Adrenal gland (tissue), 12 donors: Measurements from ENCODE around the gene NUP98. TPM values are rescaled to one million over a fixed set of nuclear protein-coding genes. Genes with fewer than 3 reads are reported as not detected.

ENCODE experiments used
- DNase-seq, 7 donors: peaks; one replicate each; pipeline ENCODE4 v3.0.0-alpha.2; 2019 to 2020
- H3K27ac ChIP-seq, 5 donors: fragments of 200-600 bp; sonication (generic) in 4 of 5; 1 replicate in 3 of 5; 2 replicates in 2 of 5; pipeline versions ENCODE4 v1.5.1 to v1.8.0; 2016 to 2020; ENCODE audit warnings: mild to moderate bottlenecking in 1 of 5
- H3K27me3 ChIP-seq: fragments of 200-600 bp; 2 replicates; pipeline ENCODE4 v1.8.0; 2021
- H3K36me3 ChIP-seq, 2 donors: fragments of 200-600 bp; replicated peaks in 1 of 2; 1 replicate in 1 of 2; 2 replicates in 1 of 2; pipeline versions ENCODE4 v1.5.1 to v1.8.0; 2018 to 2022
- H3K4me1 ChIP-seq, 2 donors: fragments of 200-600 bp; replicated peaks in 1 of 2; 1 replicate in 1 of 2; 2 replicates in 1 of 2; pipeline versions ENCODE4 v1.5.1 to v1.8.0; 2018 to 2021
- H3K4me3 ChIP-seq, 4 donors: fragments of 200-600 bp; sonication (generic) in 3 of 4; one replicate each; pipeline ENCODE4 v1.5.1; 2016 to 2018
- H3K9me3 ChIP-seq, 3 donors: fragments of 200-600 bp; sonication (generic) in 1 of 3; replicated peaks in 1 of 3; 1 replicate in 2 of 3; 2 replicates in 1 of 3; pipeline versions ENCODE4 v1.5.1 to v1.8.0; 2016 to 2021
- POLR2A ChIP-seq, 2 donors: fragments of 450-650 bp; IDR thresholded peaks; one replicate each; pipeline ENCODE4 v1.6.1; 2017; ENCODE audit warnings: antibody characterized with exemption in 2 of 2, mild to moderate bottlenecking in 2 of 2, moderate library complexity in 1 of 2
- WGBS, 4 donors: extraction: QIAGEN DNeasy Blood & Tissue Kit in 2 of 4; methylation state at CpG; one replicate each; pipeline versions ENCODE4 v1.1.5 to v1.1.7; 2013 to 2017; 5-methylcytosine and 5-hydroxymethylcytosine counted together
- intact Hi-C, 2 donors: fragments of 100-400 bp; cut with DNase I; formaldehyde crosslinking; loops; one replicate each; pipeline versions ENCODE4 v1.14.1 to v1.15.0; 2022 to 2023
- polyA plus RNA-seq, 3 donors: library from polyadenylated mRNA; stranded (reverse); fragments of 200-250 nt in 2 of 3; fragments of 350-450 nt in 1 of 3; fragmentation: Illumina TruSeq in 1 of 3; extraction: RNeasy Lipid Tissue Mini Kit (QIAGEN cat#74804) in 1 of 3; gene quantifications; one replicate each; pipeline ENCODE4 v1.2.3, GENCODE V29; 2013 to 2014
- total RNA-seq, 9 donors: library from RNA; depleted of rRNA in 4 of 9; stranded (reverse); fragments of >200 nt in 4 of 9; fragments of 120-200 nt in 1 of 9; fragmentation: NEBNext Ultra II Directional in 1 of 9; extraction: Animal tissue kit (Norgen Biotek cat#: 25700) in 1 of 9; gene quantifications; one replicate each; pipeline versions ENCODE4 v1.1.0 to v1.2.4, GENCODE V29; 2013 to 2023
- TF ChIP-seq, protein P1 (sequence below), 6 experiments: fragments of 450-650 bp in 4 of 6; fragments of 200-600 bp in 2 of 6; sonication (generic) in 1 of 6; IDR thresholded peaks; 1 replicate in 5 of 6; 2 replicates in 1 of 6; pipeline versions ENCODE4 v1.5.1 to v1.8.0; 2016 to 2021; ENCODE audit warnings: antibody characterized with exemption in 6 of 6, mild to moderate bottlenecking in 2 of 6, moderate library complexity in 1 of 6
- donor health status: healthy with polysubstance abuse.
- donor health status: Bipolar disorder and iron deficiency.
- donor health status: DM: yes; HTN: yes; CAD: no.
- donor health status: DM: no; HTN: no; CAD: no.
- donor health status: DM: no; HTN: no; CAD: no.
- donor health status: DM: yes; HTN: yes; CAD: no.

Gene NUP98
- total and polyA plus RNA-seq, 12 donors = 14.6 to 226 (median 56.9) TPM

DNA sequence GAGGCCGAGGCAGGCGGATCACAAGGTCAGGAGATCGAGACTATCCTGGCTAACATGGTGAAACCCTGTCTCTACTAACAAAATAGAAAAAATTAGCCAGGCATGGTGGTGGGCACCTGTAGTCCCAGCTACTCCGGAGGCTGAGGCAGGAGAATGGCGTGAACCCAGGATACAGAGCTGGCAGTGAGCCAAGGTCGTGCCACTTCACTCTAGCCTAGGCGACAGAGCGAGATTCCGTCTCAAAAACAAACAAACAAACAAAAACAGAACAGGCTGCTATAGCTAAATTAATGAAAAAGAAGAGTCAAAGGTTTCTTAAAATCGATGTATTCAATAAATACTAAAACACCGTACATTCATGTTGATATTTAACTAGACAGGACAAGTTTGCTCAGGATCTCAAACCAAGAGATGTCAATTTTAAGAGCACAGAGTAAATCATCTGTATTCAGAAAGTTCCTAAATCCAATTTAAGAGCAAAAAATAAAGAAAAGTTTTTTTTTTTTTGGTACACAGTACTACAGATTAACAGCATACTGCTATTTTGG is 59.9 kb downstream of the NUP98 start:
- peak in 2 of 7 donors; percentile 16 to 20 for DNase-seq
- TF ChIP-seq, protein P1, sequence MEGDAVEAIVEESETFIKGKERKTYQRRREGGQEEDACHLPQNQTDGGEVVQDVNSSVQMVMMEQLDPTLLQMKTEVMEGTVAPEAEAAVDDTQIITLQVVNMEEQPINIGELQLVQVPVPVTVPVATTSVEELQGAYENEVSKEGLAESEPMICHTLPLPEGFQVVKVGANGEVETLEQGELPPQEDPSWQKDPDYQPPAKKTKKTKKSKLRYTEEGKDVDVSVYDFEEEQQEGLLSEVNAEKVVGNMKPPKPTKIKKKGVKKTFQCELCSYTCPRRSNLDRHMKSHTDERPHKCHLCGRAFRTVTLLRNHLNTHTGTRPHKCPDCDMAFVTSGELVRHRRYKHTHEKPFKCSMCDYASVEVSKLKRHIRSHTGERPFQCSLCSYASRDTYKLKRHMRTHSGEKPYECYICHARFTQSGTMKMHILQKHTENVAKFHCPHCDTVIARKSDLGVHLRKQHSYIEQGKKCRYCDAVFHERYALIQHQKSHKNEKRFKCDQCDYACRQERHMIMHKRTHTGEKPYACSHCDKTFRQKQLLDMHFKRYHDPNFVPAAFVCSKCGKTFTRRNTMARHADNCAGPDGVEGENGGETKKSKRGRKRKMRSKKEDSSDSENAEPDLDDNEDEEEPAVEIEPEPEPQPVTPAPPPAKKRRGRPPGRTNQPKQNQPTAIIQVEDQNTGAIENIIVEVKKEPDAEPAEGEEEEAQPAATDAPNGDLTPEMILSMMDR (IDR thresholded peaks at IDR 0.05) = no peak
- no peak for TF ChIP-seq POLR2A (IDR thresholded peaks at IDR 0.05)
- peaks cover 0 to 4% of the 10 kb centered on the region in 2 donors for H3K4me1 ChIP-seq
- intact Hi-C loops = no loop called here
- WGBS, 4 donors = 80 to 84% (median 83%) methylated on average over 11 of the region's 11 CpGs
- H3K27me3 ChIP-seq = no peaks in the 10 kb centered on the region
- H3K4me3 ChIP-seq = no peak overlapping the region
- no peaks in the 10 kb centered on the region for H3K9me3 ChIP-seq
- no peak overlapping the region for H3K27ac ChIP-seq
- H3K36me3 ChIP-seq = peaks cover 0 to 68% of the 10 kb centered on the region in 2 donors

GRCh38 chr11:3736816-3737215 is 60.5 kb downstream of the NUP98 start:
- TF ChIP-seq POLR2A (IDR thresholded peaks at IDR 0.05) = no peak
- TF ChIP-seq, protein P1 (IDR thresholded peaks at IDR 0.05) = no peak
- intact Hi-C loops = no loop called here
- H3K4me1 ChIP-seq = peaks cover 0 to 4% of the 10 kb centered on the region in 2 donors

GRCh38 chr11:3735827-3736226 is 61.5 kb downstream of the NUP98 start:
- Histone ChIP-seq H3K27ac (no peak overlapping the region), H3K9me3 (no peaks in the 10 kb centered on the region), H3K4me1 (peaks cover 0 to 4% of the 10 kb centered on the region in 2 donors), H3K27me3 (no peaks in the 10 kb centered on the region), H3K4me3 (no peak overlapping the region), H3K36me3 (peaks cover 0 to 69% of the 10 kb centered on the region in 2 donors)
- intact Hi-C loops = no loop called here
- no peak for DNase-seq
- no peak for TF ChIP-seq POLR2A (IDR thresholded peaks at IDR 0.05)
- TF ChIP-seq, protein P1 (IDR thresholded peaks at IDR 0.05) = no peak
- 95 to 99% (median 97%) methylated on average over 4 of the region's 4 CpGs for WGBS, 4 donors

More at GRCh38 chr11:3736816-3737215, 60.5 kb downstream of the NUP98 start:
- Histone ChIP-seq H3K27ac (no peak overlapping the region), H3K9me3 (no peaks in the 10 kb centered on the region), H3K4me3 (no peak overlapping the region), H3K27me3 (no peaks in the 10 kb centered on the region), H3K36me3 (peaks cover 0 to 68% of the 10 kb centered on the region in 2 donors)
- DNase-seq = no peak

DNA sequence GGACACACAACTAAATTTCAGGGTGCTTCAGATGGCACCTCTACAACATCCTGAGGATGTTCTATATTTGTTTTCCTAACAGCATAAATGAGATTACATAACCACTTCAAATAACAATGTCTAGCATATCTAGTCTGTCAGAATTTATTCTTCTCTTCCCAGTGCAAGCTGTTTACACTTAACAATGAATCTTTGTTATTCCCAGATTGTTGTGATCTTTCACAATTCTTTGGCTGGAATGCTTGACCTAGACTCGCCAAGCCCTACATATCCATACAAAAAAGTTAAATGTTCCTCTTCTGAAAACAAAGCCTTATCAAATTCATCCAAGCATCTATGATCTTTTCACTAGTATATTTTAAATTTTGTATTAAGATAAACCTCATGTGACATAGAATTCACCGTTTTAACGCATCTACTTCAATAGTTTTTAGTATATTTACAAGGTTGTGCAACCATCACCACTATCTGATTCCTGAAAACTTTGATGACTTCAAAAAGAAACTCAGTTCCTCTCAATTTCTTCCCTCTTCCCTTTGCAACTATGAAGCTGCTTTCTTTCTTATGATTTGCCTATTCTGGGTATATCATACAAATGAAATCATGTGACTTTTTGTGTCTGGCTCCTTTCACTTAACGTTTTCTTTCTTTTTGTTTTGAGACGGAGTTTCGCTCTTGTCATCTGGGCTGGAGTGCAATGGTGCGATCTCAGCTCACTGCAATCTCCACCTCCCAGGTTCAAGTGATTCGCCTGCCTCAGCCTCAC is 64.5 kb downstream of the NUP98 start:
- H3K4me1 ChIP-seq = no peaks in the 10 kb centered on the region
- intact Hi-C loops = no loop called here
- H3K27me3 ChIP-seq = no peaks in the 10 kb centered on the region
- no peak for DNase-seq
- H3K27ac ChIP-seq = no peak overlapping the region
- no peak for TF ChIP-seq POLR2A (IDR thresholded peaks at IDR 0.05)
- TF ChIP-seq, protein P1 (IDR thresholded peaks at IDR 0.05) = no peak
- H3K9me3 ChIP-seq = no peaks in the 10 kb centered on the region
- peaks cover 0 to 78% of the 10 kb centered on the region in 2 donors for H3K36me3 ChIP-seq
- WGBS, 4 donors = 85 to 90% (median 87%) methylated on average over 8 of the region's 8 CpGs
- H3K4me3 ChIP-seq = no peak overlapping the region
